ENCODE measurements around the gene MCM5. TPM values are rescaled to one million over a fixed set of nuclear protein-coding genes. Genes with fewer than 3 reads are reported as not detected.
"Not testable (repeated sequence)": the region's sequence is repeated elsewhere in the genome, so short reads cannot be mapped to it uniquely, and the experiment has no call there.

Gene MCM5
- total RNA-seq, 2 experiments from 2014 or later, result 190 to 195 TPM

GRCh38 chr22:35430897-35431322 is 31.0 kb downstream of the MCM5 start:
- DNase-seq, result peak; percentile 63
- Mint-ChIP-seq H3K9me3 (peaks cover 6% of the 10 kb centered on the region), H3K27ac (no peak overlapping the region), H3K36me3 (ENCODE audit: low read depth) (peaks cover 69% of the 10 kb centered on the region), H3K27me3 (no peaks in the 10 kb centered on the region), H3K4me3 (no peak overlapping the region), H3K4me1 (peaks cover 5% of the 10 kb centered on the region)
- POLR2A ChIA-PET, result interaction anchor here (0.8 kb wide), 1 partner anchor 23 kb away, joined by 3 read pairs; no protein-coding TSS in a partner anchor
- CTCF ChIA-PET, result interaction anchor here (0.6 to 2.4 kb wide), 12 partner anchors 9 to 176 kb away, joined by 3 to 13 read pairs (median 4); no protein-coding TSS in a partner anchor

GRCh38 chr22:35431483-35432227 is 31.7 kb downstream of the MCM5 start:
- Mint-ChIP-seq H3K4me1 (peaks cover 2% of the 10 kb centered on the region), H3K27ac (no peak overlapping the region), H3K4me3 (no peak overlapping the region), H3K9me3 (peaks cover 6% of the 10 kb centered on the region), H3K36me3 (ENCODE audit: low read depth) (peaks cover 70% of the 10 kb centered on the region), H3K27me3 (no peaks in the 10 kb centered on the region)
- no peak for DNase-seq
- ChIA-PET POLR2A (interaction anchor here (0.9 kb wide), 1 partner anchor 34 kb away, joined by 3 read pairs; no protein-coding TSS in a partner anchor), CTCF (interaction anchor here (0.6 to 2.4 kb wide), 8 partner anchors 10 to 172 kb away, joined by 3 to 13 read pairs (median 4); no protein-coding TSS in a partner anchor)

GRCh38 chr22:35432228-35432905 is 32.4 kb downstream of the MCM5 start:
- H3K27ac Mint-ChIP-seq, result no peak overlapping the region
- CTCF ChIA-PET, result interaction anchor here (0.8 kb wide), 1 partner anchor 150 kb away, joined by 3 read pairs; no protein-coding TSS in a partner anchor
- H3K36me3 Mint-ChIP-seq (ENCODE audit: low read depth), result peaks cover 70% of the 10 kb centered on the region
- no peaks in the 10 kb centered on the region for H3K27me3 Mint-ChIP-seq
- DNase-seq, result no peak
- POLR2A ChIA-PET, result interaction anchor here (0.9 kb wide), 1 partner anchor 34 kb away, joined by 3 read pairs; no protein-coding TSS in a partner anchor
- H3K9me3 Mint-ChIP-seq, result peaks cover 6% of the 10 kb centered on the region
- no peak overlapping the region for H3K4me3 Mint-ChIP-seq
- H3K4me1 Mint-ChIP-seq, result no peaks in the 10 kb centered on the region

GRCh38 chr22:35434061-35434710 is 34.2 kb downstream of the MCM5 start:
- Mint-ChIP-seq H3K36me3 (ENCODE audit: low read depth) (peaks cover 82% of the 10 kb centered on the region), H3K27ac (no peak overlapping the region), H3K27me3 (no peaks in the 10 kb centered on the region), H3K4me1 (no peaks in the 10 kb centered on the region), H3K9me3 (peaks cover 6% of the 10 kb centered on the region), H3K4me3 (no peak overlapping the region)
- ChIA-PET POLR2A (interaction anchor here (0.7 kb wide), 1 partner anchor 83 kb away, joined by 3 read pairs; no protein-coding TSS in a partner anchor), CTCF (interaction anchor here (1.1 kb wide), 1 partner anchor 690 kb away, joined by 3 read pairs; no protein-coding TSS in a partner anchor)
- no peak for DNase-seq

- POLR2A ChIA-PET, result interaction anchor here (0.6 kb wide), 1 partner anchor 123 kb away, joined by 3 read pairs; no protein-coding TSS in a partner anchor
- CTCF ChIA-PET, result no interaction called here
- DNase-seq, result no peak
- H3K4me3 Mint-ChIP-seq, result no peak overlapping the region
- H3K36me3 Mint-ChIP-seq (ENCODE audit: low read depth), result peaks cover 78% of the 10 kb centered on the region
- H3K9me3 Mint-ChIP-seq, result peaks cover 6% of the 10 kb centered on the region
- no peaks in the 10 kb centered on the region for H3K4me1 Mint-ChIP-seq
- H3K27ac Mint-ChIP-seq, result no peak overlapping the region
- no peaks in the 10 kb centered on the region for H3K27me3 Mint-ChIP-seq
Measured at GRCh38 chr22:35435201-35435740, 35.3 kb downstream of the MCM5 start.

- Mint-ChIP-seq H3K4me3 (no peak overlapping the region), H3K36me3 (ENCODE audit: low read depth) (peaks cover 70% of the 10 kb centered on the region), H3K9me3 (peaks cover 6% of the 10 kb centered on the region), H3K27ac (no peak overlapping the region), H3K4me1 (no peaks in the 10 kb centered on the region), H3K27me3 (no peaks in the 10 kb centered on the region)
- POLR2A ChIA-PET, result no interaction called here
- DNase-seq, result no peak
- CTCF ChIA-PET, result interaction anchor here (0.7 kb wide), 1 partner anchor 426 kb away, joined by 3 read pairs; no protein-coding TSS in a partner anchor
Measured at GRCh38 chr22:35436421-35436820, 36.5 kb downstream of the MCM5 start.

- CTCF ChIA-PET, result no interaction called here
Measured at GRCh38 chr22:35437049-35437448, 37.1 kb downstream of the MCM5 start.

GRCh38 chr22:35438673-35439364 is 38.9 kb downstream of the MCM5 start:
- CTCF ChIA-PET, H3K4me3 Mint-ChIP-seq, POLR2A ChIA-PET, H3K27me3 Mint-ChIP-seq, DNase-seq, H3K27ac Mint-ChIP-seq, H3K9me3 Mint-ChIP-seq, H3K4me1 Mint-ChIP-seq: not testable (repeated sequence)
- H3K36me3 Mint-ChIP-seq (ENCODE audit: low read depth), result peaks cover 46% of the 10 kb centered on the region

More at GRCh38 chr22:35437049-35437448, 37.1 kb downstream of the MCM5 start:
- Mint-ChIP-seq H3K9me3 (peaks cover 5% of the 10 kb centered on the region), H3K36me3 (ENCODE audit: low read depth) (peaks cover 64% of the 10 kb centered on the region), H3K27me3 (no peaks in the 10 kb centered on the region), H3K4me1 (no peaks in the 10 kb centered on the region), H3K4me3 (no peak overlapping the region), H3K27ac (no peak overlapping the region)
- no peak for DNase-seq
- POLR2A ChIA-PET, result no interaction called here

- H3K27me3 Mint-ChIP-seq, result no peaks in the 10 kb centered on the region
- H3K4me3 Mint-ChIP-seq, result no peak overlapping the region
- no peak for DNase-seq
- H3K4me1 Mint-ChIP-seq, result no peaks in the 10 kb centered on the region
- no peak overlapping the region for H3K27ac Mint-ChIP-seq
- ChIA-PET POLR2A (no interaction called here), CTCF (no interaction called here)
- H3K9me3 Mint-ChIP-seq, result no peaks in the 10 kb centered on the region
- peaks cover 41% of the 10 kb centered on the region for H3K36me3 Mint-ChIP-seq (ENCODE audit: low read depth)
Measured at GRCh38 chr22:35439365-35439717, 39.4 kb downstream of the MCM5 start.

- no peaks in the 10 kb centered on the region for H3K4me1 Mint-ChIP-seq
- CTCF ChIA-PET, result no interaction called here
- H3K4me3 Mint-ChIP-seq, result no peak overlapping the region
- no peaks in the 10 kb centered on the region for H3K9me3 Mint-ChIP-seq
- peaks cover 37% of the 10 kb centered on the region for H3K36me3 Mint-ChIP-seq (ENCODE audit: low read depth)
- DNase-seq, result no peak
- no peak overlapping the region for H3K27ac Mint-ChIP-seq
- POLR2A ChIA-PET, result no interaction called here
- H3K27me3 Mint-ChIP-seq, result no peaks in the 10 kb centered on the region
Measured at GRCh38 chr22:35440129-35440528, 40.2 kb downstream of the MCM5 start.

- ChIA-PET CTCF (interaction anchor here (1.0 kb wide), 1 partner anchor 11 kb away, joined by 3 read pairs; no protein-coding TSS in a partner anchor), POLR2A (no interaction called here)
- no peak overlapping the region for H3K4me3 Mint-ChIP-seq
- no peak for DNase-seq
- no peak overlapping the region for H3K27ac Mint-ChIP-seq
- no peaks in the 10 kb centered on the region for H3K27me3 Mint-ChIP-seq
- H3K4me1 Mint-ChIP-seq, result peaks cover 2% of the 10 kb centered on the region
- H3K9me3 Mint-ChIP-seq, result no peaks in the 10 kb centered on the region
- H3K36me3 Mint-ChIP-seq (ENCODE audit: low read depth), result peaks cover 26% of the 10 kb centered on the region
Measured at GRCh38 chr22:35441489-35442100, 41.7 kb downstream of the MCM5 start.

- ChIA-PET POLR2A (no interaction called here), CTCF (no interaction called here)
- H3K27ac Mint-ChIP-seq, result no peak overlapping the region
- H3K4me3 Mint-ChIP-seq, result no peak overlapping the region
- H3K4me1 Mint-ChIP-seq, result peaks cover 2% of the 10 kb centered on the region
- H3K36me3 Mint-ChIP-seq (ENCODE audit: low read depth), result peaks cover 20% of the 10 kb centered on the region
- DNase-seq, result no peak
- H3K9me3 Mint-ChIP-seq, result no peaks in the 10 kb centered on the region
- no peaks in the 10 kb centered on the region for H3K27me3 Mint-ChIP-seq
Measured at GRCh38 chr22:35442471-35442870, 42.5 kb downstream of the MCM5 start.
